Muscle of leg (tissue), 11 donors: ENCODE results near the gene CBLN3. TPM values are rescaled to one million over a fixed set of nuclear protein-coding genes. Genes with fewer than 3 reads are reported as not detected.
"Not testable (repeated sequence)": the region's sequence is repeated elsewhere in the genome, so short reads cannot be mapped to it uniquely, and the experiment has no call there.

Source experiments
- DNase-seq: peaks from one replicate; pipeline ENCODE4 v3.0.0; 2013
- H3K27ac ChIP-seq: one replicate; pipeline ENCODE4 v1.5.1; 2013; ENCODE audit warnings: mild to moderate bottlenecking, low read length, control low read depth
- H3K27me3 ChIP-seq: one replicate; pipeline ENCODE4 v1.6.1; 2013; ENCODE audit warnings: low read length; ENCODE audit not compliant: control insufficient read depth, insufficient read depth
- H3K36me3 ChIP-seq: one replicate; pipeline ENCODE4 v1.6.1; 2013; ENCODE audit warnings: low read length; ENCODE audit not compliant: control insufficient read depth, insufficient read depth
- H3K4me1 ChIP-seq: one replicate; pipeline ENCODE4 v1.6.1; 2013; ENCODE audit warnings: low read length; ENCODE audit not compliant: control insufficient read depth, insufficient read depth
- H3K4me3 ChIP-seq: one replicate; pipeline ENCODE4 v1.5.1; 2013; ENCODE audit warnings: low read length, control low read depth
- H3K9me3 ChIP-seq: replicated peaks from 2 replicates; pipeline ENCODE4 v1.6.1; 2013; ENCODE audit warnings: low read depth, low read length; ENCODE audit not compliant: control insufficient read depth
- WGBS: methylation state at CpG from one replicate; pipeline ENCODE4 v1.1.5; 2013; ENCODE audit warnings: missing lambda C conversion rate; ENCODE audit not compliant: insufficient coverage; 5-methylcytosine and 5-hydroxymethylcytosine counted together
- polyA plus RNA-seq, 8 donors: library from polyadenylated mRNA; unstranded; fragments of 120-200 nt; gene quantifications; one replicate each; pipeline versions ENCODE4 v1.2.1 to v1.2.3, GENCODE V29; 2013; ENCODE audit warnings: inconsistent platforms in 1 of 8, low replicate concordance in 1 of 8; ENCODE audit not compliant: insufficient read length in 8 of 8, insufficient read depth in 1 of 8
- total RNA-seq: library from RNA; stranded (reverse); fragments of 120-200 nt; gene quantifications from one replicate; pipeline ENCODE4 v1.2.4, GENCODE V29; 2013

The CBLN3 gene
- total and polyA plus RNA-seq, 9 donors: 1.2 to 2.4 (median 1.7) TPM

DNA sequence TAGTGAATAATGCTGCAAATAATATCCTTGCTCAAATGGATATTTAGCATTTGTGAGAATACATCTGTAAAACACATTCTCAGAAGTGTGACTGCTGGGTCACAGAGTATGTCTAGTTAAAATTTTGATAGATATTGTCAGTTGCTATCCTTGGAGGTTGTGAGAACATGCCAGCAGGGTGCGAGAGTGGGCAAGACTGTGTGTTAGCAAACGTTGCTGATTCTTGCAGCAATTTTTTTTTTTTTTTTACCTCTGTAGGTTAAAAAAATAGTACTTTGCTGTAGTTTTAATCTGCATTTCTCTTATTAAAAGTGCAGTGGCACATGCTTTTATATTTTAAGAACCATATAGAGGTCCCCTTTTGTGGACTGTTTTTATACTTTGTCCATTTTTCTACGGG is 35.2 kb downstream of the CBLN3 start:
- no peaks in the 10 kb centered on the region for H3K27me3 ChIP-seq
- no peaks in the 10 kb centered on the region for H3K9me3 ChIP-seq
- no CpG with 5 or more reads among the region's 3 CpGs for WGBS
- no peaks in the 10 kb centered on the region for H3K36me3 ChIP-seq
- H3K4me1 ChIP-seq: peaks cover 12% of the 10 kb centered on the region
- no peak for DNase-seq
- H3K4me3 ChIP-seq: no peak overlapping the region
- H3K27ac ChIP-seq: no peak overlapping the region

DNA sequence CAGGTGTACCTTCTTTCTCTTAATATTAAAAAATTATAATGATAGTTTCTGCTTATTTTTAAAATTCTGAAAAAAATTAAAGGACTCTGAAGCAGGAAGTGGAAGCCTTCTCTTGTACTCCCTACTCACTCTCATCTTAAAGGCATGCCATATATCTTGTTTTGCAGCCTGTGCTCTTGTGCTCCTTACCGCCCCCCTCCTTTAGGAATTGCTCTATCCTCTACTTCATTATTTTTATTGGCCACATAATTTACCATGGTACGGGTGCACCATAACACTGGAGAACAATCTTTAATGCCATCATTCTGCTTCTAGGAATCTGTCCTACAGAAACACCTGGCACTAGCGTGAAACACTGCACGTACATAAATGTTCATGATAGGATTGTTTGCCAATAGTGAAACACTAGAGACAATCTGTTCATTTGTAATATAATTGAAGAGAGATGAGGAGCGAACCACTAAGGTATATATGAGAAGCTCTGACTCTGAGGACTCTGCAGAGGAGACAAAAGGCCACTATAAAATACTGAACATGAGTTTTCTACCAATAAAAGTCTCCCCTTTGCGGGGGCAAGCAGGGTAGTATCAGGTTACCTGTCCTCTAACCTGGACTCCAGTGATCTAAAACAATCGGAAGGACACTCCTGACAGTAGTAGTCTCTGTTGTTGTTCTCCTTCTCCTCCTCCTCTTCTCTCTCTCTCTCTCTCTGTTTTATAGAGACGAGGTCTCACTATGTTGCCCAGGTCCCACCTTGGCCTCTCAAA is 37.0 kb downstream of the CBLN3 start:
- DNase-seq: no peak
- H3K4me1 ChIP-seq: peaks cover 4% of the 10 kb centered on the region
- no peak overlapping the region for H3K4me3 ChIP-seq
- no peaks in the 10 kb centered on the region for H3K27me3 ChIP-seq
- WGBS: 14% methylated on average over 3 of the region's 8 CpGs
- no peak overlapping the region for H3K27ac ChIP-seq
- H3K9me3 ChIP-seq: no peaks in the 10 kb centered on the region
- H3K36me3 ChIP-seq: no peaks in the 10 kb centered on the region

DNA sequence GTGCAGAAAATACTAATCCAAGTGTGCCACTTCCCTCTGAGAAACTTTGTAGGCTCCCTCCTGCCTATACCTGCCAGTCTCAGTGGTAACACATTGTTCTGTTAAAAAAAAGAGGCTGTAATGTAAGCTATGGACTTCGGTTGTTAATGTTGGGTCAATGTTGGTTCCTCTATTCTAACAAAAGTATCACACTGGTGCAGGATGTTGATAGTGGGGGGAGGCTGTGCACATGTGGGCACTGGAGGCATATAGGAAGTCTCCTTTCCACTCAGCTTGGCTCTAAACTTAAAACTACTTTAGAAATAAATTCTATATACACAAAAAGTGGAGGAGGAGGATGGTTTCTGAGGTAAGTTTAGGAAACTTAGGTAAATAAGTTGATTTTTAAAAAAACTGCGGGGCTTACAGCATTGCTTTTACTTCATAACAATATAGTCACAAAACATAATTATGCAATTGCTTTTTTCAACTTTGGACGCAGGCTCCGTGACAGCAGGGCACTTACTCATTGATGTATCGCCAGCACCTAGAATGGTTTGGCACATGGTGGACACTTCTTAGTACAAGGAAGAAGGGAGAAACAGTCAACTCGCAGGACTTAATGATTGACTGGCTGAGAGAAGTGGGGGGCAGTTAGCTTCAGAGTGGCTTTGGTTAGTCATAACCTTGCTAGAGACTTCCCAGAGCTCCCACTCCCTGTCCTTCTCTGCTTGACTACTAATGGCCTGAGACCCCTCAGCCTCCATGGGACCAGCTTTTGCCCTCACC is 38.6 kb downstream of the CBLN3 start:
- H3K36me3 ChIP-seq: no peaks in the 10 kb centered on the region
- H3K4me1 ChIP-seq: peaks cover 3% of the 10 kb centered on the region
- no CpG with 5 or more reads among the region's 6 CpGs for WGBS
- DNase-seq: no peak
- no peak overlapping the region for H3K4me3 ChIP-seq
- H3K27ac ChIP-seq: no peak overlapping the region
- no peaks in the 10 kb centered on the region for H3K27me3 ChIP-seq
- H3K9me3 ChIP-seq: no peaks in the 10 kb centered on the region

DNA sequence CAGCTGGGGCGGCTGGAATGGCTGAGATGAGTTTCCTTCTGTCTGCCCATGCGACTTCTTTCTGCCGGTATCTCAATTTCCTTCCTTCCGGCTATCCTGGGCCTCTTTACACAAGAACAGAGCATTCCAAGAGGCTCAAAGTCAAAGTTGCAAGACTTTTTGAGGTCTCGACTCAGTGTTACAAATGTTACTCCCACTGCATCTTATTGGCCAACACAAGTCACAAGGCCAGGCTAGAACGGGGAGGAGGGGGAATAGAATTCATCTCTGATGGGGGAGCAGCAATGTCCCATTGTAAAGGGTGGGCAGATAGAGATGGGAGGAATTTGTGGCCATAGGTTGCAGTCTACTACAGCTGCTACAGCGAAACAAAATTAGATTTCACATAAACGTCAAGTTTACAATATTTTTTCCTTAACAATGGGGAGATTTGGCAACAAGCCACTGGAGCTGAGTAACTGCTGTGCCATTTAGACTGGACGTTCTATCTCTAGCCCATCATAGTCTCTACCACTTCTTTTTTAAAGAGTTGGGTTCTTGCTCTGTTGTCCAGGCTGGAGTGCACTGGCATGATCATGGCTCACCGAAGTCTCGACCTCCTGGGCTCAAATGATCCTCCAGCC is 40.1 kb downstream of the CBLN3 start:
- H3K9me3 ChIP-seq: no peaks in the 10 kb centered on the region
- peaks cover 3% of the 10 kb centered on the region for H3K4me1 ChIP-seq
- DNase-seq: no peak
- H3K36me3 ChIP-seq: no peaks in the 10 kb centered on the region
- WGBS: 54% methylated on average over 9 of the region's 11 CpGs
- H3K4me3 ChIP-seq: no peak overlapping the region
- no peak overlapping the region for H3K27ac ChIP-seq
- no peaks in the 10 kb centered on the region for H3K27me3 ChIP-seq

DNA sequence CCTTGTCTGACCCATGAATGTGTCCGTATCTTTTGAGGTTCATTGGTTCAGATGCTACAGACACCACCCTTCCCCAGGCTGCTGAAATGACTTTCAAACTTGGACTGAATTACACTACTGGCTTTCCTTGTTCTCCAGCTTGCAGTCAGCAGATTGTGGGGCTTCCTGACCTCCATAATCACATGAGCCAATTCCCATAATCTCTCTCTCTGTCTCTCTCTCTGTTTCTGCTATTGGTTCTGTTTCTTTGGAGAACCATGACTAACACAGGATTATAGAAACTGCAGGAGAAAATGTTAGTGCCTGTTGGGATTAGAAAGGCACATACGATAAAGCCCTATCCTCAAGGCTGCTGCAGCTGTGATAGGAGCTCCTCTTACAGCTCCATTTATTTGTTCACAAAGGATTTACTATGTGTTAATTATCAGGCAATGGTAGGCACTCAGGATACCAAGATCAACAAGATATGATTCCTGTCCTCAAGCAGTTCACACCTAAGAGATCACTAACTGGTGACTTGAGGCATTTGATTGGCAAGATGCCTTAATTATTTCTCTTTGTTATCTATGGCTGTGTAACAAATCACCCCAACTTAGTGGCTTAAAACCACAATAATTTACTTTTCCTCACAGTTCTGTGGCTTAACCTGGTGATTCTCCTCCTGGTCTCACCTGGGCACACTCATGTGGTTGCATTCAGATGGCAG is 40.8 kb downstream of the CBLN3 start:
- Histone ChIP-seq H3K27ac (no peak overlapping the region), H3K27me3 (no peaks in the 10 kb centered on the region), H3K36me3 (no peaks in the 10 kb centered on the region), H3K4me3 (no peak overlapping the region), H3K9me3 (no peaks in the 10 kb centered on the region), H3K4me1 (peaks cover 3% of the 10 kb centered on the region)
- peak; percentile 35 for DNase-seq
- 33% methylated on average over 1 of the region's 2 CpGs for WGBS

DNA sequence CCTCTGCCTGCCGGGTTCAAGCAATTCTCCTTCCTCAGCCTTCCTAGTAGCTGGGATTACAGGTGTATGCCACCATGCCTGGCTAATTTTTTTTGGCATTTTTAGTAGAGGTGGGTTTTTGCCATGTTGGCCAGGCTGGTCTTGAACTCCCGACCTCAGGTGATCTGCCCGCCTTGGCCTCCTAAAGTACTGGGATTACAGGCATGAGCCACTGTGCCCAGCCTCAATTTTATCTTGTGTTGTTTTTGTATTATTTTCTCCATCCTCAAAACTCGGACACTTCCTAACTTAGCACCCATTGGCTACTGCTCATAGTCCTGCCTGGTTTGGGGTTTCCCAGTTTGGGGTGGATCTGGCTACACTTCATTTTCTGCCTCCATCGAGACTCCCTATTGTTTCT is 41.9 kb downstream of the CBLN3 start:
- H3K36me3 ChIP-seq, DNase-seq, H3K9me3 ChIP-seq, H3K4me3 ChIP-seq, H3K4me1 ChIP-seq, H3K27ac ChIP-seq, H3K27me3 ChIP-seq: not testable (repeated sequence)
- no CpG with 5 or more reads among the region's 5 CpGs for WGBS

DNA sequence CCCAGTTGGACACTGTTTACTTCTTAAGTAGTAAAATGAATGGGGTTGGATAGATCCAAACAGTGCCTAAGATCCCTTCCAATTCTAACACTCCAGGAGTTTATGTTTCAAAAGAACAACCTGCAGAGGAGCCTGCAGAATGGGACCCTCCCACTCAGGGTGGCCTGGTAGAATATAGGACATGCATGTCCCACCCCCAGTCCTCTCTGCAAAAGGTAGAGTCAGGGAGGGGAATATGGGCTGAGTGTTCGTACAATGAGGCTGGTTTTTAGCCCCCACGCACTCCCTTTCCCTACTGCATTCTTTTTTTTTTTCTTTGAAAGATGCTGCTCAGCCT is 42.5 kb downstream of the CBLN3 start:
- no peak for DNase-seq
- H3K4me1 ChIP-seq: peaks cover 4% of the 10 kb centered on the region
- H3K27me3 ChIP-seq: no peaks in the 10 kb centered on the region
- no peak overlapping the region for H3K27ac ChIP-seq
- no peak overlapping the region for H3K4me3 ChIP-seq
- no peaks in the 10 kb centered on the region for H3K36me3 ChIP-seq
- no CpG with 5 or more reads among the region's 2 CpGs for WGBS
- no peaks in the 10 kb centered on the region for H3K9me3 ChIP-seq

DNA sequence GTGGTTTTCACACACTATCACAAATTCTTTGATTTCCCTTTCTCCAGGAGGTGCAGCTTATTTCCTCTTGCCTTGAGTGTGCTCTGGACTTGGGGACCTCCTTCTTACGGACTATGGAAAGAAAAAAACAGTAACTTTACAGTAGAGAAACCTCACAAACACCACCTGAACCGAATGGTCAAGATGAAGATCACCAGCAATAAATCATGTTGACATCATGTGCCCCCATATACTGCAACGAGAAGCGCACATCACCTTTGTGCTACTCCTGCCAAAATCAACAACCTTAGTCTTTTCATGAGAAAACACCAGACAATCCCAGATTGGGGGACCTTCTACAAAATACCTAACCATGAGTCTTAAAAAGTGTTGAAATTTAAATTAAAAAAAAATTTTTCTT is 43.9 kb downstream of the CBLN3 start:
- H3K36me3 ChIP-seq: no peaks in the 10 kb centered on the region
- no CpG with 5 or more reads among the region's 4 CpGs for WGBS
- peaks cover 8% of the 10 kb centered on the region for H3K4me1 ChIP-seq
- H3K27me3 ChIP-seq: no peaks in the 10 kb centered on the region
- H3K27ac ChIP-seq: no peak overlapping the region
- H3K9me3 ChIP-seq: no peaks in the 10 kb centered on the region
- no peak for DNase-seq
- no peak overlapping the region for H3K4me3 ChIP-seq

DNA sequence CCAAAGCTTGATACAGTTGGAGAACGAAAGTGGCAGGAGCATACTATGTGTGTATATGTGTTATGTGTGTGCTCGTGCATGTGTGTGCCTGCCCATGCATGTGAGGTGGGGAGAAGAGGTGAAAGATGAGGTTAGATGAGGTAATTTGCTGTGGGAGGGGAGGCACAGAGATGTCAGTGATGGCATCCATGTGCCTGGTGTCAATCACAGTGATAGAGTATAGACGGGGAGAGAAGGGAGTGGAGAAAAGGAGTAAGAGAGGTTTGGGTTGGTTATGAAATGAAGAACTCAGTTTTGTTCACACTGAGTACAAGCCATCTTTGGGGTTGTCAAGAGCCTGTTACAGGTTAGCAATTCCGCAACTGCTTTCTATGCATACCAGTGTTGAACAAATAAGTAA is 45.3 kb downstream of the CBLN3 start:
- Histone ChIP-seq H3K4me1 (peaks cover 8% of the 10 kb centered on the region), H3K36me3 (no peaks in the 10 kb centered on the region), H3K27me3 (no peaks in the 10 kb centered on the region), H3K4me3 (no peak overlapping the region), H3K27ac (no peak overlapping the region), H3K9me3 (no peaks in the 10 kb centered on the region)
- WGBS: 81% methylated on average over 3 of the region's 4 CpGs
- no peak for DNase-seq

DNA sequence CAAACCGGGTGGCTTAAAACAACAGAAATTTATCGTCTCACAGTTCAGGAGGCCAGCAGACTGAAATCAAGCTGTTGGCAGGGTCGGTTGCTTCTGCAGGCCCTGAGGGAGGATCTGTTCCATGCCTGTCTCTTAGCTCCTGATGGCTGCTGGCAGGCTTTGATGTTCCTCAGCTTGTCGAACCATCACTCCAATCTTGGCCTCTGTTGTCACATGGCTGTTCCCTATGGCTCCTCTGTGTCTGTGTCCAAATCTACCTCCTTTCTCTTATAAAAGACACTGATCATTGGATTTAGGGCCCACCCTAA is 47.5 kb downstream of the CBLN3 start:
- Histone ChIP-seq H3K36me3 (peaks cover 18% of the 10 kb centered on the region), H3K27ac (no peak overlapping the region), H3K27me3 (no peaks in the 10 kb centered on the region), H3K4me3 (no peak overlapping the region), H3K4me1 (peaks cover 9% of the 10 kb centered on the region), H3K9me3 (no peaks in the 10 kb centered on the region)
- no peak for DNase-seq
- WGBS: 37% methylated on average over 4 of the region's 4 CpGs
